COLO668 (cell line): ENCODE data around the gene FAM50B.

Experiments
- DNase-seq: peaks from one replicate; lab custom pipeline; 2025; ENCODE audit not compliant: unreplicated experiment; lab: John Stamatoyannopoulos, UW

The FAM50B gene

DNA sequence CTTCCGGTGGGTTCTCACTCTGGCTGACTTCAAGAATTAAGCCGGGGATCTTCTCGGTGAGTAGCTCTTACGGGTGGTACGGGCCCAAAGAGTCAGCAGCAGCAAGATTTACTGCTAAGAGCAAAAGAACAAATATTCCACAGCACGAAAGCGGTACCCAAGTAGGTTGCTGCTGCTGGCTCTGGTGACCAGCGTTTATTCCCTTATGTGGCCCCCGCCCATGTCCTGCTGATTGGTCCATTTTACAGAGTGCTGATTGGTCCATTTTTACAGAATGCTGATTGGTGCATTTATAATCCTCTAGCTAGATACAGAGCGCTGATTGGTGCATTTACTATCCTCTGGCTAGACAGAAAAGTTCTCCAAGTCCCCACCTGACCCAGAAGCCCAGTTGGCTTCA, 44.3 kb downstream of the FAM50B start:
- no peak for DNase-seq

DNA sequence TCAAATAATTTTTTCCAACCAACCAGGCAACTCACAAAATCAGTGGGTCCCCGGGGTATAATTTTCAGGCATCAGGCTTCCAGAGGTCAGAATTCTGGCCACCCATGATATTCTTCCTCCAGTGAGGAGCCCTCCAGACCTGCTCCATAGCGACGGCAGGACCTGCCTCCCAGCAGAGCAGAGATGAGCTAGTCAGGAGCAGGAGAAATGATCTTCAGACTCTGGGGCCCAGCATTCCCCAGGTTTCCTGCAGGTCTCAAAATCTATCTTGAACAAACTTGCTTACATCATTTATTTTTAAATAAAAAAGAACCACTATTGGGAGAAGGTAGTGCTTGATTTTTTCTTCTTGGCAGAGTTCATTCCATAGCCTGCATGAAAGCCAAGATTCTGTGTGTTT, 44.7 kb downstream of the FAM50B start:
- no peak for DNase-seq

DNA sequence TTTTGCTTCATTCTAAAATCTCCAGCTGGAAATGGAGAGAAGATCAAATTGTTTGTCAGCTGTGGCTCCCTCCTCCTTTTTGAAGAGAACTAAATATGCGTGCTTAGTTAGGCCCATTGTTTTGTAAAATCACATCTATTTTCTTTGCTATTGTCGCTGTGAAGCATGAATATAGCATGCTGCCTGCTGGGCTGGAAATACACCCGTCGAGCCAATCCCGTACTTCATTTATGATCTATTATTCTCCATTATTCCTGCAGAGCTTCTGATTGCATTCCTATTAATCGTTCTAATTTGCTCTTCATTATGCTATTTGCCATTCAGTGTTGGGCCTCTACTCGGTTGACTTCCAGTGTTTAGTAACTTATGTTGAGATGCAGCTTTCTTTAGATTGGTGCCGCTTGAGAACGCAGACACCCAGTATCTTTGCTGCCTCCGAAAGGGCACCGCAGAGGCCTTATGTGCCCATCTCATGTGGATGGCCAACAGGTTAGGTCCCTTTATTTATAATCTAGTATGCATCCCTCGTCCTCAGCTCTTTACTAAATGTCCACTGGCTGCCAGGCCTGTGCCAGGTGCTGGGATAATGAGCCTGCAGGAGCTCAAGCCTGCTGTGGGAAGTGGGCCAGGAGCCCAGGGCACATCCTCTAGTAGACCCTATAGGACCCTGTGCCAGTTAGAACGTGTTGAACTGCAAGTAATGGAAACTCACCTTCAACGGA, 45.6 kb downstream of the FAM50B start:
- DNase-seq, result no peak

DNA sequence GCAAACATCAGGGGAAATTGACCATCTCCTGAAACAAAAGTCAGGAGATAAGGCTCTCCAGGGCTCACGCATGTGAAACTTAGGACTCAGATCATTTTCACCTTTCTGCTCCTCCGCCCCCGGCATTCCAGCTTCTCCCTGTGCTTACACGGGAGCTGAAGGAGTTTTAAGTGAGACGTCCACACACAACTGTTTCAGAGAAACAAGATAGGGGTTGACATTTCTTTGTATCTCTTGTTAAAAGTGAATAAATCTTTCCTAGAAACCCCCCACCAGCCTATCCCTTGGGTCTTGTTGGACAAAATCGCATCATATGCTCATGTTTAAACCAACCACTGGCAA, 46.1 kb downstream of the FAM50B start:
- DNase-seq, result no peak

DNA sequence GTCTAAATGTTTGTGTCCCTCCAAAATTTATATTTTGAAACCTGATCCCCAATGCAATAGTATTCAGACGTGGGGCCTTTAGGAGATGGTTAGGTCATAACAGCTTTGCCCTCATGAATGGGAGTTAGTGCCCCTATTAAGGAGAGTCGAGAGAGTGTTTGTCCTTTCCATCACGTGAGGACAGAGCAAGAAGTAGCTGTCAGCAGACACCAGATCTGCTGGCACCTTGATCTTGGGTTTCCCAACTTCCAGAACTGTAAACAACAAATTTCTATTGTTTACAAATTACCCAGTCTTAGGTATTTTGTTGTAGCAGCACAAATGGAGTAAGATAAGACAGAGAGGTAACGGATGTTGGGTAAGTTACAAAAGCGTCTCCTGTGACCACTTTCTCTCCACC, 46.6 kb downstream of the FAM50B start:
- no peak for DNase-seq

DNA sequence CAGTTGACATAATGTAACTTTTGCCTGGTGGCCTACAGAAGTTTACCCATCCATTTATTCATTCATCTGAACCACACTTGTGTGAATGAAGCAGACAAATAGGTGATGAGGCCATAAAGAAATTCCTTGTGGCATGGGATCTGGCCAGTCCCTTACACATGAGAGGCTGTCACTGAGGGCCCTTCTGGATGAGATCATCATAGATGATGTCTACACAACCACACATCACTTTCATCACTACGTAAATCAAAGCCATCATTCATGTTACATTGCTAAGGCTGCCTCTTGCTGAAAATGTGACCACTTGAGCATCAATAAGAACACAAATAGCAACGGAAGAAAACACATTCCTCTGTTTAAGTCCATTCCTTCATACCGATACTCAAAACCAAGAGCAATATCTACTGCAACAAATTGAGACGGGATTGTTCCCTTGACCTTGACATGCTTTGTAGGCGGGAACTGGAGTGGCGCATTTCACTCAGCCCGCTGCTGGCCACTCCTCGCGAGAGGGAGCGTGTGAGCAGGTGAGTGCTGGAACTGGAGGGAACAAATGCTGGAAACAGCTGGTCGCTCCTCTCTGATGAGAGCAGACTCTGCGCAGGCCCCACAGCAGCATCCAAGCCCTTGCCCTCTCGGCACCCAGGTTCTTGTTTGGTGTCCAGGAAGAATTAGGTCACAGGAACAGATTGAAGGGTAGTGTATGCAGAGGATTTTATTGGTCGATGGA, 49.3 kb downstream of the FAM50B start:
- no peak for DNase-seq

DNA sequence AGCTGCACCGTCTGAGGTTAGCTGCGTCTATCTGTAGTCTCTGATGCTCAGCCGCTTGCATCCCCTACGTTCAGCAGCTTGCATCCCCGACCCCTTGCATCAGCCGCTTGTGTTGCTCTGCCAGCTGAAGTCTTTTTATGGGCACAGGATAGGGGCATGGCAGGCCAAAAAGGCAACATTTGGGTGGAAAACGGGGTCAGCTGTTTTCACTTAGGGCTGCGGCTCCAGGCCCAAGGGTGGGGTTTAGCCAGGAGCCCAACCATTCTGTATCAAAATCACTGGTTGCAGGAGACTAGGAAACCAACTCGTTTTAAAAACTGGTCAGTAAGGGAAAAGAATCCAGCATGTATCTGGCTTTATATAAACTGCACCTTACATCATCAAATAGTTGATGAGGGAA, 49.9 kb downstream of the FAM50B start:
- no peak for DNase-seq

DNA sequence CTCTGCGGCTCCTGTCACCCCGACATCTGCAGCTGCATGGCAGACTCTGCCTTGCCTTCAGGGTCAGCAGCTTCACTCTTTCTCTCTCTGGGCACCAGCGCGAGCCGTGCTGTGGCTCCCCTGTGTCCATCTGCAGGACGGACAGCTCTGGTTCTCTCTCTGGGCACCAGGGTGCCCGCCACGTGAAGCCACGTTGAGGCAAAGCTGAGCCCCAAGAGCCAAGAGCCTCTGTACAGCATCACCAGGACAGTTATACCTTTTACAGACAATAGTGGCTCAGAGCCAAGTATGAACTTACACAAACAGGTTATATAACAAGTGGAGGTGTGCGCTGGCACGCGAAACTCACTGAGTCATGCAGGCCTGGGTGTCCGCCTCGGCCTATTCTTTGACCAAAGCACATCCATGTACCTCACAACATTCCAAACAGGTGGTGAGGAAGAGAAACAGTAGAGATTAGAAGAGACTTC, 50.8 kb downstream of the FAM50B start:
- peak; percentile 40 for DNase-seq
